Measurements from ENCODE around the gene IL17RC.

- no peak for TF ChIP-seq RFX5 (IDR thresholded peaks at IDR 0.05; ENCODE audit: borderline replicate concordance, low read depth, low read length)
- TF ChIP-seq, protein P1, sequence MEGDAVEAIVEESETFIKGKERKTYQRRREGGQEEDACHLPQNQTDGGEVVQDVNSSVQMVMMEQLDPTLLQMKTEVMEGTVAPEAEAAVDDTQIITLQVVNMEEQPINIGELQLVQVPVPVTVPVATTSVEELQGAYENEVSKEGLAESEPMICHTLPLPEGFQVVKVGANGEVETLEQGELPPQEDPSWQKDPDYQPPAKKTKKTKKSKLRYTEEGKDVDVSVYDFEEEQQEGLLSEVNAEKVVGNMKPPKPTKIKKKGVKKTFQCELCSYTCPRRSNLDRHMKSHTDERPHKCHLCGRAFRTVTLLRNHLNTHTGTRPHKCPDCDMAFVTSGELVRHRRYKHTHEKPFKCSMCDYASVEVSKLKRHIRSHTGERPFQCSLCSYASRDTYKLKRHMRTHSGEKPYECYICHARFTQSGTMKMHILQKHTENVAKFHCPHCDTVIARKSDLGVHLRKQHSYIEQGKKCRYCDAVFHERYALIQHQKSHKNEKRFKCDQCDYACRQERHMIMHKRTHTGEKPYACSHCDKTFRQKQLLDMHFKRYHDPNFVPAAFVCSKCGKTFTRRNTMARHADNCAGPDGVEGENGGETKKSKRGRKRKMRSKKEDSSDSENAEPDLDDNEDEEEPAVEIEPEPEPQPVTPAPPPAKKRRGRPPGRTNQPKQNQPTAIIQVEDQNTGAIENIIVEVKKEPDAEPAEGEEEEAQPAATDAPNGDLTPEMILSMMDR (IDR thresholded peaks at IDR 0.05; ENCODE audit: control extremely low read depth in 1 of 3, insufficient read depth in 1 of 3, low read depth in 1 of 3, low read length in 3 of 3): no peak
- no peak for TF ChIP-seq POLR2A (IDR thresholded peaks at IDR 0.05; ENCODE audit: control extremely low read depth in 1 of 2, low read depth in 2 of 2, low read length in 2 of 2)
- no peak for TF ChIP-seq SP4 (IDR thresholded peaks at IDR 0.05; ENCODE audit: low read length)
- no peak for TF ChIP-seq EZH2 (IDR thresholded peaks at IDR 0.05; ENCODE audit: low read depth, low read length, severe bottlenecking)
- TF ChIP-seq CEBPB (IDR thresholded peaks at IDR 0.05; ENCODE audit: low read depth, low read length): no peak
Observed at GRCh38 chr3:9884555-9885165, 32.2 kb upstream of the IL17RC start.
